Anterior cingulate cortex (tissue), 58 donors: ENCODE measurements around the gene MAU2.

Source experiments
- DNase-seq, 58 donors: peaks; one replicate each; lab custom pipeline; 2025; lab: John Stamatoyannopoulos, UW

MAU2 gene

DNA sequence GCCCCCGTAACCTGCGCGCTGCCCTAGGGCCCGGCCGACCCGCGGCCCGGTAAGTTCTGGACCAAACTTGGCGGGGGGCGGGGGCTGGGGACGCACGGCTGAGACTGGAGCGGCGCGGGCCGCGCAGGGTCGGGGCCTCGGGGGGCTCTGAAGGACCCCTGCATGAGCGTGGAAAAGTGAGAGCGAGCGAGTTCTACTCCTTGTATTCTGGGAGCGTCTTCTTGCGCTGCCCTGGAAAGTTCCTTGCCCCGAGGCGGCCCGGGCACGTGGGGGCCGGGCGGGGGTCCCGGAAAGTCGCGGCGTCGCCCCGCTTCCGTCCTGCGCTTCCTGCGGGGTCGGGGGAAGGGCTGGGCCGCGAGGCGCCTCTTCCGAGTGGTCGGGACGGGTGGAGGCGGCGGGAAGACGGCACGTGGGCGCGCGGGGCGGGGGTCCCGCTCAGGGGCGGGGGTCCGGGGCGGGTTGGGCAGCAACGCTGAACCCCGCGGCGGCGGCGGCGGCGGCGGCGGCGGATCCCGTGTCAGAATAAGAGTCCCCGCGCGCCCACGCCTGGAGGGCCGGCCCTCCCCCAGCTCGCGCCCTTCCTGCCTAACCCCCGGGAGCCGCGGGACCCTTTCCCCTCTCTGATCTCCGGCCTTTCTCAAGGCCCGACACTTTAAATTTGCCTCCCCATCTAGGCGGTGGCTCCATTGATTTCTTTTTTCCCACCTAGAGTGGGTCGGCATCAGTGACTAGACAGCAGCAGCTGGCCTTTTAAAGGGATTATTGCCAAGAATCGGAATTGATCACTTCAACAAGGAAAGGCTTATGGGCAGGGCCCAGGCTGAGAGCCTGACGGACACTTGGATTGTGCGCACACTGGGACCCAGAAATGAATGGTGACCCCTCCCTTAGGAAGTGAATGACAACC is 85.6 kb downstream of the MAU2 start:
- DNase-seq, result peak in 16 of 58 donors; percentile 8 to 46 (median 24)

DNA sequence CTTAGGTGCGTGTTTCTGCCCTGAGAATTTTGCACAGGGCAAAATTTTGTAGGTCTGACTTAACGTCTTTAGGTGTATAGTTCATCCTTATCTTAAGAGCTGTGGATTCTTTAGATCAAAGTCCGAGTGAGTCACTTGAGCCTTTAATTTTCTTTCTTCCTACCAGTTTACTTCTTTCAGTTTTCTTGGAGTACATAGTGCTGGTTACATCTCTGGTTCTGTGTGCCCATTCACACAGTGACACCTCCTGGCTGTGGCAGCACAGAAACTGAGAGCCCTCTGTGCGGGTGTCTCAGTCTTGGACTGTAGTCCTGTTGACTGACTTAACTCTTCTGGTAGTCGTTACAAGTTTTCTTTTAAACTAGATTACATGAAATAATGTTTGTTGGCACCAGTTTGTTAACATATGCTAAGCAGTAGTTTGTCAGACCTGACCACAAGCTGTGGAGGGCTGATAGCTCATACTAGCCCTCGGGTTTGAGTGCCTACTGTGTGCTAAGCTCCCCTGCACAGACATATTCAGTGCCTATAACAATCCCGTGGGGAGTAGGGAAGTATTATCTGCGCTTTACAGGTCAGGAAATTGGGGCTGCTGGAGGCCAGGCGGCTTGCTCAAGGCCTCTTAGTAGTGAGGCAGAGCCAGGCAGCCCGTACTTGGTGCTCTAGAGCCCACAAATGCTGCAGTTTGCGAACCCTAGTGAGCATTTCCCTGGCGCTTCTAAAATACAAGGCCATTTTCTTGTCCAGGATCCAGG is 86.4 kb downstream of the MAU2 start:
- DNase-seq, result peak in 32 of 58 donors; percentile 2 to 48 (median 24)

DNA sequence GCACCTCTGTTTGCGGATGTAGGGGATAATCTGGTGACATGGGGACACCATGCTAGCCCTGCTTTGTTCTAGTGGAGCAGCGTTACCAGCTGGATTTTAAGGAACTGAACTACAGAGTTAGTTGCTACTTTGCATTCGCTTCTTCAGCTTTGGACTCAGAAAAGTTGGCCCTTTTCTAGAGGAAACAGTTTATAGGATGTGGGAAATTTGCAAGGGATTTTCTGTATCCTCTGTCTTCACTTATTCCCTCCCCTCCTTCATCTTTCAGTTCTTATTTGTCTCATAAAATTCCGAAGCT is 87.0 kb downstream of the MAU2 start:
- no peak for DNase-seq
